HG03159 (cell line): ENCODE results near the gene CHST11.

ENCODE experiments used
- ATAC-seq: cut with Tn5 transposase; IDR thresholded peaks from one replicate; pipeline ENCODE4 v1.9.1; 2021; ENCODE audit warnings: mild to moderate bottlenecking, moderate library complexity; ENCODE audit not compliant: unreplicated experiment

The CHST11 gene

GRCh38 chr12:104501660-104502059, 44.9 kb downstream of the CHST11 start:
- ATAC-seq, result no peak

DNA sequence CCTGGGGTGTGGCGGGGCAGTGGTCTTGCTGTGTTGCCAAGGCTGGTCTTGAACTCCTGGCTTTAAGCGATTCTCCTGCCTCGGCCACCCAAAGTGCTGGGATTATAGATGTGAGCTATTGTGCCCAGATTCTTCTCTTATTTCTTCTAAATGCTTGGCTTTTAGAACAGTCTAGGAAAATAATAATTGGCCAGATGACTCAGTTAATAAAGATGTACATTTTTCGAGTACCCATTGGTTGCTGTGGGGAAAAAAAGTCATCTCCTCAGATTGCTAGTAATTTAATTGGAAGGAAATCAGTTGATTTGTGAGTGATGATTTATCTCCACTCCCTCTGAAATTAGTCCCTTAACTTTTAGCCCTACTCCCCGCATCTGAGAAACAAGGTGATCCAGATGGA, 45.5 kb downstream of the CHST11 start:
- ATAC-seq, result no peak

DNA sequence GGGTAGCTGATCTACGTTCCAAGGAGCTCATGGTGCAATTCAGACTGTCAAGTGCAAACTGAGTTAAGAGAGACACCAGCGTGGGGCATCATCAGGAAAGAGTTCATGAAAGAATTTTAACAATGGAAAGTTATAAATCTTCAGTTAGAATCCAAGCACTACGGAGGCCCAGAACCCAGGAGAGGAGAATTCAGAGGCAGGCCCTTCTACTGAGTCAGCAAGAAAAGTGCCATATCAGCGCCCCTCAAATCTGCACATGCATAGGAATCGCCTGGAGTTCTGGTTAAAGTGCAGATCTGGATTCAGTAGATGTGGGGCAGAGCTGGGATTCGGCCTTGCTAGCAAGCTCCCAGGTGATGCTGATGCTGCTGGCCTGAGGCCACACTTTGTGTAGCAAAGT, 45.9 kb downstream of the CHST11 start:
- no peak for ATAC-seq

GRCh38 chr12:104503191-104503590, 46.4 kb downstream of the CHST11 start:
- ATAC-seq, result no peak

- no peak for ATAC-seq
Measured at GRCh38 chr12:104504146-104504545, 47.4 kb downstream of the CHST11 start.

DNA sequence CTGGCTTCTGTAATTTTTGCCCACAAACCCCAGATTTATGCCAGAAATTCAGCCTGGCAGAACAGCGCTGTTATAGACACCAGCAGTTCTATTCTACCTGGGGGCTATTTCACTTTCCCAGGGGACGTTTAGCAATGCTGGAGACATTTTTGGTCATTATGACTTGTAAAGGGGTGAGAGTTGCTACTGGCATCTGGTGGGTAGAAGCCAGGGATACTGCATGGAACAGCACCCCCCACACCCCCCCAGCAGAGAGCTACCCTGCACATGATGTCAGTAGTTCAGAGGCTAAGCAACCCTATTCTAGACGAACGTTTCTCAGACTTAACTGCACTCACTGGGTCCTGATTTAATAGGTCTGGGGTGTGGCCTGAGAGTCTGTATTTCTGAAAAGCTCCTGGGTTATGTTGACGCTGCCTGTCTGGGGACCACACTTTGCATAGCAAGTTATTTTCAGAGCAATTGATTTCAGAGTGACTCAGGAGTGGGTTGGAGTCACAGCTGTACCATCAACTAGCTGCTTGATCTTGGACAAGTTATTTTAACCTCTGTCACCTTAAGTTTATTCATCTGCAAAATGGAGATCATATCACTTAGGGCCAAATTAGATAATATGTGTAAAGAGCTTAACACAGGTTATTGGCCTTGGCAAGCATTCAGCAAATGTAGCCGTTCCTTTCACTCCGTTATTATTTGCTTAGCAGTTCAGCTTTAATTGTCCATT, 48.5 kb downstream of the CHST11 start:
- ATAC-seq, result peak; percentile 97

DNA sequence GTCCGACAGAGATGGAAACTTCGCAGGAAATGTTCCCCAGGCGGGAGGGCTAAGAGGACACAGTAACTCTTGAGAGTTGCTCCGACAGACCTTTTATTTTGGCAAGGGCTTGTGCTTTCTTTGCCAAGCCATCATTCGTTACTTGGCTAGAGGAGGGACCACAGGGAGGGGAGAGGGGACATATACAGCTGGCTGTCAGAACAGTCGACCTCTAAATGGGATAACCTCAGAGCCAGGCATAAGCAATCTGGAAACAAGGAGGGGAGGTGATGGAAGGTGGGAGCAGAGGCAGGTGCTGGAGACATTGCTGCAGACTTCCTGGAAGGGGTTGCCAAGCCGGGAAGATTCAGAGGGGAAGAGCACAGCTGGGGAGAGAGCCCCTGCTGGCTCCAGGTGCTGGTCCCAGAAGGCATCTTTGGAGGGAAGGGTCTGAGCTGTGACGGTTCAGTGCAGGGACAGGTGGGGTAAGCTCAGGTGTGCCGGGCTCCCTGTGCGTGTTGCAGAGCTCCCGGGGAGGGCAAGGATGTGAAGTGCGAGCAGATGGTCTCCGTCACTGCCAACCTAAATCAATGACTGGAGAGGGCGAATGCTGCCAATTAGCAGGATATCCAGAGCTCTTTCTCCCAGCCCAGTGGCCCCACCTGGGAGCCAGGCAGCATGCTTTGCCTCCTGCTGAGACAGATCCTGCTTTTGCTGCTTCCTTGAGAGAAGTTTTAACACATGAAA, 50.1 kb downstream of the CHST11 start:
- no peak for ATAC-seq

- no peak for ATAC-seq
Measured at GRCh38 chr12:104507672-104508071, 50.9 kb downstream of the CHST11 start.

- ATAC-seq, result no peak
Measured at GRCh38 chr12:104508752-104509446, 52.2 kb downstream of the CHST11 start.

GRCh38 chr12:104510145-104510872, 53.6 kb downstream of the CHST11 start:
- no peak for ATAC-seq

DNA sequence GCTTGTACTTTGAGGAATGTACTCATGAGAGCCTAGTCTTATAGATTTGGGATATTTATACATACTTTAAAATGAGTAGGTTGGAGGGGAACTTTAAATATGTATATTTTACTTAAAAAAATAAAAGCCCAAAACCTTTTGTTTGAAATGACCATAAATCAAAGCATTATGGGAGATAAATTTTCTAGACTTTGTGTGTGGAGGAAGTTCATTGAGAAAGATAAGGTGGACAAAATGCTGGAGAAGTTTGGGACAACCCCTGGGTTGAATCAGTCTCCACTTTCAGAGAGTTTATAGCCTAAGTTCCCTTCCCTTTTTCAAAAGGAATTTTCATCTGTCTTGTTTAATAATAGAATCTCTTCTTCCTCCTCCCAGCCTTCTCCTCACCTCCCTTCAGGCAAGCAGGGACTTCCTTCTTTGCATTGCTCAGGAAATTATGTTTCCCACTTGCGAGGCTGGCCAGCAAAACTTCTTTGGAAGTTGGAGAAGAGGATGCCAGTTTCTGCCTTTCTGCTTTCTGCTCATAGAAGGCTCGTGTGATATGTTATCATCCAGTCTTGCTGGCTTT, 54.2 kb downstream of the CHST11 start:
- no peak for ATAC-seq

DNA sequence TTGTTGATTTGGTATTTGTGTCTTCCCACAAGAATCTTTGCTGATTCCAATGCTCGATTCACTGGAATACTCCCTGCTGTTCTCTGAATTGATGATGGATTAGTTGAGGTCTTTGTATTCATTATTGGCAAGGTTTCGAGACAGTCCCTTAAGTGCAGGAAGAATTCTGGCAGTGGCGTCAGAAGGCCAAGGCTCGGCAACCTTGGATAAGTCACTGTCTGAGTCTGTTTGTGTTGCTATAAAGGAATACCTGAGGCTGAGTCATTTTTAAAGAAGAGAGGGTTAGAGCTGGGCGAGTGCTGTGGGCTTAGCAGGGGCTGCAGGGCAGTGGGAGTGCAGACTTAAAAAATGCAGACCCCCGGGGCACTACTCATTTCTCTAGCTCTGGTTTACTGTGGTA, 56.9 kb downstream of the CHST11 start:
- ATAC-seq, result no peak

GRCh38 chr12:104514092-104514810, 57.5 kb downstream of the CHST11 start:
- no peak for ATAC-seq

DNA sequence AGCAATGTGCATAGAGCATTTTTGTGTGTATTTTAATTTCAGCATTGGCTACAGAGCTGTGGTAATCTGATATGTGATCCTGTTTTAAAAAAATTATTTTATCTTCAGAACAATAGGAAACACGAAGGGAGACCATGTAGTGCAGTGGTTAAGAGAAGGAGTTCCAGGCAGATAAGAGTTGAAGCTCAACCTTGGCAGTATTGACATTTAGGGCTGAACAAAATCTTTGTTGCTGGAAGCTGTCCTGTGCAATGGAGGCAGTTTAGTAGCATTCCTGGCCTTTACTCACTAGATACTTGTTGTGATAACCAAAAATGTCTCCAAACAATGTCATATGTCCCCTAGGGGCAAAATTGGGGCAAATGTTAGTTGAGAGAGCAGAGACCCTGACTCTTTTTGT, 59.2 kb downstream of the CHST11 start:
- no peak for ATAC-seq

DNA sequence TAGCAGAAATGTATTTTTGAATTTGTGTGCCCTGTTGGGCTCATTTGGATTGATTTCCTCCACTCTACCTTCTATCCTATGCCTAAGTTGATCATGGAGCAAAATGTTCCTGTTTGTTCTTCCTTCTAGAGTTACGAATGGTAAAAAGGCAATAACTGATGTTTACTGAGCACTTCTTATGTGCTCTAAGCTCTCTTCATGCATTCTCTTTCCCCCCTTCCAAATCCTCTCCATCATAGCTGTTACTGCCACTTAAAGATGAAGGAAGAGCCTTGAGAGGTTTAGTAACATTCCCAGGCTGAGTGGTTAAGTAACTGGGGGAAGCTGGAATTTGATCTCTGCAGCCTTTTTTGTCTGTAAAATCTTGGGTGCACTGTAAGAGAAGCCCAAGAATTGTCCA, 60.1 kb downstream of the CHST11 start:
- ATAC-seq, result no peak

GRCh38 chr12:104517880-104518279, 61.1 kb downstream of the CHST11 start:
- no peak for ATAC-seq

- no peak for ATAC-seq
Measured at GRCh38 chr12:104519190-104520019, 62.7 kb downstream of the CHST11 start.

DNA sequence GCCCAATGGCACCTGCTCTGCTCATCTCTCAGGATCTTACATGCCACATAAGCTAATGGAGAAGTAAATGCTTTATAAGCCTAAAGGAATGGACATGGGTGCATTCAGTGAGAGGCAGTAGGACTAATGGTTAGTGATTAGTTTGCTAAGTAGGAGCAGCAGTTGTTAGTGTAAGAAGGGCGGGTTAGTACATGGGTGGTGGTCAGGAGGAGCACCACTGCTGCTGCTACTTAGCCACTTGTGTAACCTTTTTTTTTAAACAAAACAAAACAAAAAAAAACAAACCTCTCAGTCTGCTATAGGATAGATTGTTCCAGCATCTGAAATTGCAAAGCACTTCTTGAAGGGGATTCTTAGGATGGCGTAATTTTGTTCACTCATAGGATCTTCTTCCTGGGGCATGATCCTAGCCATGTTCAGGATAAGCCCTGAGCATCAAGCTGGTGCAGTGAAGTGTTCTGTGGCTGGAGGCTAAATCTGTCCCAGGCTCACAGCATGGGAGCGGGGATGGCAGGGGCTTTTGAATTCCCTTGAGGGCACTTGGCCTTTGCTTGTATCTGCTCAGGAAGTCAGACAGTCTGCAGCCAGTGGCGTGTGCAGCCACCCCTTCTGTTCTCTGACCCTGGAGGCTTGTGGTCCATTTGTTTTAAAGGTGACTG, 63.6 kb downstream of the CHST11 start:
- peak; percentile 54 for ATAC-seq

DNA sequence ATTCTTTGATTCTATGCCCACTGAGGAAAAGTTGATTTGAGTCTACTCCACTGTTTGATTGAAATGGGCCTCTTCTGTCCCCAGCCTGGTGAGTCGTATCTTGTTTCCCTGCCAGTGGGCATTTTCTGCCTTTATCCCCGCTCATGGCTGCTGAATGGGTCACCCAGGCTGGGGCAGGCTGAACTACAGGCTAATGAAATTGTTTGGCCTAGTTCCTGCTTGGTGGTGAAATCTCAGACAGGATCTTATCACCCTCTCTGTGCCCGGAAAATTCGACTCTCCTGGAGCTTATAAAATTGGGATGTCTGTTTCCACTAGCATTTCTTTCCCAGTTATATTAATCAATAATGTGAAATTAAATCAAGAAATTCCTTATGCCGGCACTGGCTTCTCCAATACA, 65.0 kb downstream of the CHST11 start:
- ATAC-seq, result no peak
